GM12878 (cell line): ENCODE results near the gene GNL3. TPM values are rescaled to one million over a fixed set of nuclear protein-coding genes. Genes with fewer than 3 reads are reported as not detected.
A peak's percentile ranks its signal among the peaks of the same experiment; 100 is the strongest.

Experiments used
- ASH2L ChIP-seq: fragments of 300-600, 200-600 bp; sonication (generic); IDR thresholded peaks from 2 replicates; pipeline ENCODE4 v1.6.1; 2017; ENCODE audit warnings: low read depth, mild to moderate bottlenecking, borderline replicate concordance
- ATF2 ChIP-seq: IDR thresholded peaks from 2 replicates; pipeline ENCODE4 v1.6.1; 2012; ENCODE audit warnings: low read length, inconsistent platforms
- CBX3 ChIP-seq: fragments of 200-600 bp; sonication (generic); IDR thresholded peaks from 2 replicates; pipeline ENCODE4 v1.6.1; 2016; ENCODE audit warnings: low read depth, borderline replicate concordance
- CHD2 ChIP-seq: IDR thresholded peaks from 2 replicates; pipeline ENCODE4 v1.6.1; 2011; ENCODE audit warnings: low read depth, low read length, improper control_type of control experiment, borderline replicate concordance
- E2F8 ChIP-seq: fragments of 450-650 bp; IDR thresholded peaks from 2 replicates; pipeline ENCODE4 v1.6.1; 2018; ENCODE audit warnings: mild to moderate bottlenecking, low read depth, moderate library complexity; ENCODE audit not compliant: partially characterized antibody
- FOS ChIP-seq: IDR thresholded peaks from 3 replicates; pipeline ENCODE4 v1.6.1; 2011; ENCODE audit warnings: borderline replicate concordance; ENCODE audit not compliant: insufficient read length; ENCODE audit errors: extremely low read depth
- FOXK2 ChIP-seq: fragments of 450-650 bp; IDR thresholded peaks from 2 replicates; pipeline ENCODE4 v1.6.1; 2017; ENCODE audit warnings: mild to moderate bottlenecking, moderate library complexity
- GABPA ChIP-seq: IDR thresholded peaks from 2 replicates; pipeline ENCODE4 v1.6.1; 2014; ENCODE audit warnings: antibody characterized with exemption, low read depth, mild to moderate bottlenecking, inconsistent platforms
- GATAD2B ChIP-seq: fragments of 450-650 bp; conservative IDR thresholded peaks from 2 replicates; pipeline ENCODE4 v1.6.1; 2017; ENCODE audit warnings: low read depth, mild to moderate bottlenecking, moderate library complexity
- IKZF1 ChIP-seq: fragments of 450-650 bp; conservative IDR thresholded peaks from 2 replicates; pipeline ENCODE4 v1.6.1; 2017; ENCODE audit warnings: antibody characterized with exemption, mild to moderate bottlenecking
- IRF5 ChIP-seq: fragments of 450-650 bp; IDR thresholded peaks from 2 replicates; pipeline ENCODE4 v1.6.1; 2017; ENCODE audit warnings: borderline replicate concordance
- LARP7 ChIP-seq: fragments of 450-650 bp; IDR thresholded peaks from 2 replicates; pipeline ENCODE4 v1.6.1; 2017; ENCODE audit warnings: mild to moderate bottlenecking
- NKRF ChIP-seq: fragments of 450-650 bp; conservative IDR thresholded peaks from 2 replicates; pipeline ENCODE4 v1.6.1; 2017; ENCODE audit warnings: mild to moderate bottlenecking, moderate library complexity
- PBX3 ChIP-seq: IDR thresholded peaks from 2 replicates; pipeline ENCODE4 v1.6.1; 2011; ENCODE audit warnings: mild to moderate bottlenecking, low read depth, low read length, moderate library complexity; ENCODE audit not compliant: insufficient replicate concordance
- RBBP5 ChIP-seq: fragments of 200-600 bp; sonication (generic); conservative IDR thresholded peaks from 2 replicates; pipeline ENCODE4 v1.6.1; 2016
- SMC3 ChIP-seq: IDR thresholded peaks from 2 replicates; pipeline ENCODE4 v1.6.1; 2011; ENCODE audit warnings: low read length, improper control_type of control experiment, borderline replicate concordance
- SREBF1 ChIP-seq: IDR thresholded peaks from 2 replicates; pipeline ENCODE4 v1.6.1; 2012; ENCODE audit warnings: mild to moderate bottlenecking, low read length
- SREBF2 ChIP-seq: IDR thresholded peaks from 2 replicates; pipeline ENCODE4 v1.6.1; 2012; ENCODE audit warnings: mild to moderate bottlenecking, low read length
- STAT1 ChIP-seq: fragments of 450-650 bp; conservative IDR thresholded peaks from 2 replicates; pipeline ENCODE4 v1.6.1; 2014; ENCODE audit warnings: antibody characterized with exemption, mild to moderate bottlenecking
- TBL1XR1 ChIP-seq: IDR thresholded peaks from 2 replicates; pipeline ENCODE4 v1.6.1; 2012; ENCODE audit warnings: low read depth, low read length, improper control_type of control experiment
- ZBED1 ChIP-seq: IDR thresholded peaks from 2 replicates; pipeline ENCODE4 v1.6.1; 2016; ENCODE audit warnings: borderline replicate concordance
- ZNF217 ChIP-seq: fragments of 450-650 bp; IDR thresholded peaks from 2 replicates; pipeline ENCODE4 v1.6.1; 2017; ENCODE audit warnings: antibody characterized with exemption, mild to moderate bottlenecking
- polyA plus RNA-seq, 11 experiments: library from polyadenylated mRNA; depleted of rRNA in 4 of 11; unstranded in 6 of 11; stranded (reverse) in 5 of 11; fragments of >200 nt; fragmentation: Nextera tagmentation in 4 of 11; fragmentation: Illumina TruSeq in 1 of 11; extraction: Ambion mirVana in 4 of 11; extraction: Trizol in 1 of 11; gene quantifications; 1 replicate in 1 of 11; 2 replicates in 10 of 11; pipeline versions ENCODE4 v1.2.1 to v1.2.3, GENCODE V29; 2011 to 2016; ENCODE audit warnings: inconsistent platforms in 2 of 11, missing spikeins in 2 of 11, low read depth in 1 of 11
- total RNA-seq, 4 experiments: library from RNA; depleted of rRNA in 3 of 4; stranded (reverse); fragments of >200 nt in 3 of 4; fragmentation: Illumina TruSeq in 1 of 4; extraction: Trizol in 1 of 4; gene quantifications; 2 replicates each; pipeline versions ENCODE4 v1.2.1 to v1.2.3, GENCODE V29; 2013 to 2021

Gene GNL3
- total and polyA plus RNA-seq, 10 of the 15 experiments (the other 5 are each of a cell fraction or from before 2014, with no cell fraction given): 172 to 368 (median 257) TPM

GRCh38 chr3:52670621-52671521 is 15.0 kb upstream of the GNL3 start (continued):
- TF ChIP-seq NKRF: no peak
- TF ChIP-seq FOXK2: no peak
- TF ChIP-seq SREBF2: no peak
- no peak for TF ChIP-seq RBBP5
- TF ChIP-seq IRF5: peak; percentile 42; the same call in 1 of the 2 replicates
- no peak for TF ChIP-seq ASH2L
- TF ChIP-seq TBL1XR1: no peak; the same call in 1 of the 2 replicates
- TF ChIP-seq LARP7: no peak
- TF ChIP-seq GABPA: no peak
- TF ChIP-seq FOS: no peak
- no peak for TF ChIP-seq CBX3
- TF ChIP-seq ZNF217: peak; percentile 63; the same call in 1 of the 2 replicates
- no peak for TF ChIP-seq SMC3
- TF ChIP-seq E2F8: no peak
- no peak for TF ChIP-seq PBX3
- TF ChIP-seq SREBF1: no peak
- no peak for TF ChIP-seq ZBED1
- peak; percentile 89 for TF ChIP-seq IKZF1
- peak; percentile 70 for TF ChIP-seq ATF2
- TF ChIP-seq STAT1: no peak
- TF ChIP-seq GATAD2B: 0 out of 2 replicates have a peak, but pooled peaks have one; percentile 36
- no peak for TF ChIP-seq CHD2
